Measurements from ENCODE around the gene KIAA0930.

The KIAA0930 gene

DNA sequence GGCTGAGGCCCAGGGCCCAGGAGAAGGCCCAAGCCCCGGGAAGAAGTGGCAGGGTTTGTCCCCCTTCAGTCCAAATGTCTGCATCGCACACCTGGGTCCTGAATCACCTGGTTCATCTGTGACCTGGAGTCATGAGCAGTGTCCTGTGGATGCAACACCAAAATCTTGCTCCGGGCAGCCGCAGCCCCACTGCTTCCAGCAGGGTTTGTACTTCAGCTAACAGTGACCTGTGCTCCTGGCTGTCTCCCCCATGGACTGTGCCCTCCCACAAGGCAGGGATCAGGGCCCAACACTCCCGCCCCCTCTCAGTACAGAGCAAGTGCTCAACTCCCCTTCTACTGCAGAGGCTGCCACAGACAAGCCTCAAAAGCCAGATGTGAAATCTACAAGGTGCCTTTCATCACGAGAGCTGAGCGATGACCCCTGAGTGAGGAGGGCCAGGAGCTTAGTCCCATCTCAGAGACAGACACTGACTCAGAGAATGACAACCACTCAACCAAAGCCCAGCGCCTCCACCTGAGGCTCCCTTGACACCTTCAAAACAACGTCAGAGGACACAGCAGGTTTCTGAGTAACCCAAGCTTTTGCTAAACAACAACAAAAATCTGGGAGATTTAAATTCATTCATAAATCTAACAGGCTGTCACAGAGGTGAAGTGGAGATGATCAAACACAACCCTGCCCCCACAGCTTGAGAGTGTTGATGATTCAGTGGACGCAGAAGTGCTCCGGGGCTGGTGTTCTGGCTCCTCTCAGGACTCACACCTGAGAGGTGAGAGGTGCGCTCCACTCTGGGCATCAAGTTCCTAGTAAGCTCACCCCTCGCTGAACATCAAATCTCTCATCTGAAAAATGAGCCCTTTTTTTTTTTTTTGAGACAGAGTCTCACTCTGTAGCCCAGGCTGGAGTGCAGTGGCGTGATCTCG lies 3.4 kb downstream of the KIAA0930 start:
- DNase-seq (ENCODE audit: low read depth, low spot score) = no peak

DNA sequence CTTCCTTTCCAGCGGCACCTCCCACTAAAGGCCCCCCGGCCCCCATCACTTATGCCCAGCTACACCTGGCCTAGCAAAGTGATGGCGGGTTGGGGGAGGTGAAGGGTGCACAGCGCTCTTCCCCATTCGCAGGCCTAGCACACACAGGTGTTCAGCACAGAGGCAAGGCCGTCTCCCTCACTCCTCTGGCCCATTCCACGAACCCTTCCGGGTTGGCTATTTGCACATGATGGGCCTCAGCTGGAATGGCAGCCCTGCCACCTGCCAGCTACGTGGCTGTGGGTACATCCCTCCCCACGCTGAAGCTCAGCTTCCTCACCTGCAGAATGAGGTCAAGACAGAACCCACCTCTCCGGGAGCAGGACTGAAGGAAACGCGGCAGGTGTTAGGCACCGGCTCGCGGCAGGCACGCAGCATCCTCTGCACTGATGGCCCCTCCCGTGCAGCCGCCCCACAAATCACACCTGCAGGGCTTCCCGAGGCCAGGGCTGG lies 4.8 kb downstream of the KIAA0930 start:
- DNase-seq (ENCODE audit: low read depth, low spot score) = no peak

- DNase-seq (ENCODE audit: low read depth, low spot score) = no peak
Measured at GRCh38 chr22:45235101-45235777, 5.5 kb downstream of the KIAA0930 start.

- no peak for DNase-seq (ENCODE audit: low read depth, low spot score)
Measured at GRCh38 chr22:45233827-45234226, 6.9 kb downstream of the KIAA0930 start.

GRCh38 chr22:45233386-45233785 lies 7.3 kb downstream of the KIAA0930 start:
- no peak for DNase-seq (ENCODE audit: low read depth, low spot score)

DNA sequence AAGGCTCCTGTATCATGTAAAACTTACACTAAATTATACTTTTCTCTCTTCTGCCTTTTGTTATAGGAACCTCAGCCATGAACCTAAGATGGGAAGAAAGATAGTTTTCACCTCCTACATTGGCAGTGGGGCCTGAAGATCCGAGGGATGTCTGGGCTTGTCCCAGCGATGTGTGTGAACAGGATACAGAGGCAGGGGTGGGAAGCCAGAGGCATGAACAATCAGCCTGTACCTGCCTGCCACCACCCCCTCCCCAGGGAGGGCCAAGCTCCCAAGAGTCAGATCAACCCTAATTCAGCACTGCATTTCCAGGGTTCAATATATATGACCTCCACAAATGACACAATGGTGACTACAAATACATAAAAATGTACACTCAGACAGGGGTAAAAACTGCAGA lies 9.4 kb downstream of the KIAA0930 start:
- no peak for DNase-seq (ENCODE audit: low read depth, low spot score)

- DNase-seq (ENCODE audit: low read depth, low spot score) = no peak
Measured at GRCh38 chr22:45230026-45230721, 10.5 kb downstream of the KIAA0930 start.

DNA sequence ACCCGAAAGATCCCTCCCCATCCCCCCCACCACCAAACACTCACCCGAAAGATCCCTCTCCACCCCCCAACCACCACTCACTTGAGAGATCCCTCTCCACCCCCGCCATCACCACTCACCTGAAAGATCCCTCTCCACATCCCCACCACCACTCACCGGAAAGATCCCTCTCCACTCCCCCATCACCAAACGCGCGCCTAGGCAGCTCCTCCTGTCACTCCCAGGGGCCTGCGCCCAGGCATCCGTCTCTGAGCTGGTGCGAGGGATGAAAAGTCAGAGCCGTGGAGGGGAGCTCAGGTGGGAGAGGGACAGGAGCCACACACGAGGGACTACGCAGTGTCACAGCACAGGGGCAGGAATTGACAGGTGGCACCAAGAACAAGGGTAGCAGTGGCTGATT lies 11.5 kb downstream of the KIAA0930 start:
- DNase-seq (ENCODE audit: low read depth, low spot score) = no peak

DNA sequence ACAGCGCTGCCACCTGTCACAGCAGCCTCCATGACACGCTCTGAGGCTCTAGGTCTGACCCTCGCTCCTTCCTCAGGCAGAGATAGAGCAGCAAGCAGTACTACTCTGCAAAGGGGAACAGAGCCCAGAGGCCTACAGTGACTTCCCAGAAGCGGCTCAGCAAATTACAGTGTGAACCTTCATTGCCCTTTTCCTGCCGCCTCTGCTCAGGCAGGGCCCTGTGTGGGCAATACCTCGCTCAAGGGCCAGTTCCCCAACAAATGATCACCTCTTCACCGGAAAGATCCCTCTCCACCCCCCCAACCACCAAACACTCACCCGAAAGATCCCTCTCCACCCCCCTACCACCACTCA lies 12.3 kb downstream of the KIAA0930 start:
- DNase-seq (ENCODE audit: low read depth, low spot score) = no peak

GRCh38 chr22:45227645-45228400 lies 12.9 kb downstream of the KIAA0930 start:
- DNase-seq (ENCODE audit: low read depth, low spot score) = no peak

DNA sequence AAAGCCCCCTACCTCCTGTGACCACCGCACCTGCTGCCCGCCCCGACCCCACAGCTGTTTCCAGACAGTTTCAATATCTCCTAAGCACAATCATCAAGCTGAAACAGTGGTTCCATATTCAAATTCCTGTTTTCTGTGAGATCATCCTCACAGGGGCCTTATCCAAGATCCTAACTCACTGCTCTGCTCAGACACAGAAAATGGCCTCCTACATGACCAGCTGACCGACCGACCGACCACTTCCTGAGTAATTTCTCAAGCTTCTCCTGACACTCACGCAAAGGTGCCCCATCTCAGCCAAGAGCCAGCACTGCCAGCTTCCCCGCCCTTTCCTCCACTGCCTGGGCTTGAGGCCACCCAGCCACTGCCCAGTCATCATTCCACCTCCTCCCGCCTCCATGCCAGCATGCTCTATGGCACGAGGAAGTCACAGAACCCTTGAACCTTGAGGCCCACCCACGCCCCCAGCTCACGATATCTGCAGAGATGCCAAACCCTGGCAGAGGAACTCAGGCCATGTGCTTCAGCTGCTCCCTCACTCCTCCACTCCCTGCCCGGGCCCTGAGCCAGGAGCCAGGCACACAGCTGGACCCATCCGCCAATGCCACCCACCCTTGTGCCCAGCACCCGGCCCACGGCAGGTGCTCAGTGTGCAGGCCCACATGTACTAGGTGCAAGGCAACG lies 14.0 kb downstream of the KIAA0930 start:
- DNase-seq (ENCODE audit: low read depth, low spot score) = no peak

DNA sequence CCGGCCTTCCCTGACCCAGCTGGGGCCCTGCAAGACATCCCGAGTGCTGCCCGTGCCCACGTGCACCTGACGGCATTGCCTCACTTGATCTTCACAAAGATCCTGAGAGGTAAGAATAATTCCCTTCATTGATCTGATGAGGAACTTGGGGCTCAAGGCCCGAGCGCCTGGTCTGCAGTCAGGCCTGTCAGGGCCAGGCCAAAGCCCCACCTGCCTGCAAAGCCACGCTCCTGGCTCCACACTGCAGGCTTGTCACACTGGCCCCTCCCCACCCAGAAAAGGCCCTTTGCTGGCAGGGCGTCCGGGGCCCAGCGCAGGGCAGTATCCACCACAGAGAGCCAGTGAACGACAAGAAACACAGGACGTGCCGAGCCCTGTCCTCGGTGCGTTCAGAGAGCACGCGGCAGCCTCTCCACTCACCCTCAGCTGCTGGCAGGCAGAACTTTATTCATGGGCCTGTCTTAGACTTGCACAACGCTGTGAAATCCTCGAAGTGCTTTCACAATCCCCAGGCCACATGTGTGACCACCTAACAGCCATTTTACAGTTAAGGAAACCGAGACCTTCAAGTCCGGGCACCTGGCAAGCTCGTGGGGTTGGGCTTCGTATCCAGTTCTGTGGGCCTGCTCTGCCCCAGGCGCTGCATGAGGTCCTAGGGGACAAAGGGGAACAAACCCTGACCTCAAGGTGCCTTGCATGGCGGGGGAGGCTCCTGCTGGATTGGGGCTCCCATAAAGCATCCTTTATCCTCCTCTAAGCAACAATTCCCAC lies 14.8 kb downstream of the KIAA0930 start:
- no peak for DNase-seq (ENCODE audit: low read depth, low spot score)

DNA sequence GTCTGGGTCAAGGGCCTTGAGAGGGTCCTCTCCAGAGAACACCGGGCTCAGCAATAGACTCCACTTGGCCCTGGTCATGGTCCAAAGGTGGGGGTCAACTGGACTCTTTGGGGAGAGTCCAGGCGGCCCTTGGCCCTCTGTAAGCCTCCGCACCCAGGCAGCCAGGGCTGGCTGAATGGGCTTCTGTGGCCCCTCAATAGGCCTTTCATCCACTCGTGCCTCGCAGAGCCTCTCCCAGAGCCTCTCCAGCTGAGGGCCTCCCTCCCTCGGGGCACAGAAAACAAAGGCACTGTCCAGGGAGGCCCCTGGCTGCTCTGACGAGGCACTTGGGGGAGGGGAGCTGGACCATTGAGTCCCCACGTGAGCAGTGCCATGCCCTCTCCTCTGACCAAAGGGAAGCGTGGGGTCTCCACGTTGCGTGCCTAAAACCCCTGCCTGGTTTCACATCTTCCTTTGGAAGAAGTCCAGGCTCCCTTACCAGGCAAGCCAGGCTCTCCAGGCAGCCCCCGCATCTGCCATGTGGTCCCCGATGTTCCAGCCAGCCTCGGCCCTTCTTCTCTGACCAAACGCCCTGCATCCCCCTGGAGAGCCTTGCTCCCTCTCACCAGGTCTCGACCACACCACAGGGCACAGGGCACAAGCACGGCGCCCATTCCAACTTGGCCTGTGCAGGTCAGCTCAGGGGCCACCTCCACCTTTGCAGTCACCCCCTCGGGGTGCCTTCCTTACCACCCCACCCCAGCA lies 15.5 kb downstream of the KIAA0930 start:
- DNase-seq (ENCODE audit: low read depth, low spot score) = no peak

DNA sequence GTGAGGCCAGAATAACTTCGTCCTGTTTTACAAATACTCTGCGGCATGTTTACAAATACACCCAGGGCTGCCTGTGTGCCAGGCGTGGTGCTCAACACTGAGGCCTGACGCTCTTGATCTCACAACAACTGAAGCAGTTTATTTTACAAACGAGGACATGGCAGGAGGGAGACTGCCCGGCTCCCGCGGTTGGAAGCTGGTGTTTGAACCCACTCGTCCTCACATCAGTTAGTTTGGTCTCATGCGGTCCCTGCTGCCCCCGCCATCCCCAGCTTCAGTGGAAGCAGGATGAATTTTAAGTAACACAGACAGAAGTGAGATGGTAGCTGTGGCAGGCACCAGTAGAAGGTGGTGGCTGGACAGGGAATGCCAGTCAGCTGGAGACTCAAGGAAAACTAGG lies 16.4 kb downstream of the KIAA0930 start:
- no peak for DNase-seq (ENCODE audit: low read depth, low spot score)

GRCh38 chr22:45223304-45224117 lies 17.2 kb downstream of the KIAA0930 start:
- no peak for DNase-seq (ENCODE audit: low read depth, low spot score)

DNA sequence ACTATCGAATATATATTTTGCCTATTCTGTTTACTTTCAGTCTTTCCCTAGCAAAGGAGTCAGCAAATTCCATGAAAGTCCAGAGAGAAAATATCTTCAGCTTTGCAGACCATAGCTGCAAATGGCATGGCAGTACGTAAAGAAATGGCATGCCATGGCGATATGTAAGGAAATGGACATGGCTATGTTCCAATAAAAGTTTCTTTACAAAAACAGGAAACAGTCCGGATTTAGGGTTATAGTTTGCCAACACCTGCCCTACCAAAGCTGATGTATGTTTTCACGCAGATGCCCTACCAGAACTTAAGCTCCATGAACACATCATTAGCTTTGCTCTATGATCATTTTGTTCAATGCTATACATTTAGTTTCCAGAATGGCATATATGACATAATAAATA lies 19.5 kb downstream of the KIAA0930 start:
- no peak for DNase-seq (ENCODE audit: low read depth, low spot score)

- DNase-seq (ENCODE audit: low read depth, low spot score) = no peak
Measured at GRCh38 chr22:45218976-45219375, 21.7 kb downstream of the KIAA0930 start.

DNA sequence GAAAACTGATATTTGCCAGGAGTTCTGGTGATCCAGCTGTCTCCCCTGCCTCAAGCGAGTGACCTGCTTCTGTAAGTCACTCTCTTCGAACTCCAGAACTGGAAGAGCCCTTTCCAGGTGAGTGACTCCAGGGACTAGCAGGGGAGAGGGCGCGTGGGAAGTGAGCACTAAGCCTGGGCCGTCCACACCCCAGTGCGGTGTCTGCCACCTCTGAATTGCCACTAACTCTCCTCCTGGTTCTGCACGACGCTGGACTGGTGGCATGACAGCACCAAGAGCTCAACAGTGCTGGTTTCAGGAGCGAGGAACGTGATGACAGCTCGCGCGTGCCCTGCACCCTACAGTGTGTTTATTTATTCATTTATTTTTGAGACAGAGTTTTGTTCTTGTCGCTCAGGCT lies 22.9 kb downstream of the KIAA0930 start:
- DNase-seq (ENCODE audit: low read depth, low spot score) = no peak

GRCh38 chr22:45217345-45217744 lies 23.3 kb downstream of the KIAA0930 start:
- no peak for DNase-seq (ENCODE audit: low read depth, low spot score)

Data from ELF-1 (cell line).